Endodermal cell (in vitro differentiated cells): ENCODE data around the gene ICA1. TPM values are rescaled to one million over a fixed set of nuclear protein-coding genes. Genes with fewer than 3 reads are reported as not detected.

Source experiments
- total RNA-seq, 2 donors: library from RNA; stranded (reverse); fragmentation: NEBNext Ultra II Directional in 1 of 2; extraction: Animal tissue kit (Norgen Biotek cat#: 25700) in 1 of 2; gene quantifications; 2 replicates in 1 of 2; 3 replicates in 1 of 2; pipeline ENCODE4 v1.2.1, GENCODE V29; 2021

ICA1 gene
- total RNA-seq, 2 donors from 2014 or later, result 25.0 to 50.2 TPM

Other genes with a start within 250 kb of the ICA1 start
- gene NXPH1, start 171.4 kb upstream of the ICA1 start, total RNA-seq, result under 1 TPM in 1 of 2 donors, not detected in 1; 0.24 TPM